Measurements from ENCODE around the gene CACNA1A. TPM values are rescaled to one million over a fixed set of nuclear protein-coding genes. Genes with fewer than 3 reads are reported as not detected.
A peak's percentile ranks its signal among the peaks of the same experiment; 100 is the strongest.

Gene CACNA1A
- total RNA-seq, 2 donors from 2014 or later, result 0.27 to 2.3 TPM

DNA sequence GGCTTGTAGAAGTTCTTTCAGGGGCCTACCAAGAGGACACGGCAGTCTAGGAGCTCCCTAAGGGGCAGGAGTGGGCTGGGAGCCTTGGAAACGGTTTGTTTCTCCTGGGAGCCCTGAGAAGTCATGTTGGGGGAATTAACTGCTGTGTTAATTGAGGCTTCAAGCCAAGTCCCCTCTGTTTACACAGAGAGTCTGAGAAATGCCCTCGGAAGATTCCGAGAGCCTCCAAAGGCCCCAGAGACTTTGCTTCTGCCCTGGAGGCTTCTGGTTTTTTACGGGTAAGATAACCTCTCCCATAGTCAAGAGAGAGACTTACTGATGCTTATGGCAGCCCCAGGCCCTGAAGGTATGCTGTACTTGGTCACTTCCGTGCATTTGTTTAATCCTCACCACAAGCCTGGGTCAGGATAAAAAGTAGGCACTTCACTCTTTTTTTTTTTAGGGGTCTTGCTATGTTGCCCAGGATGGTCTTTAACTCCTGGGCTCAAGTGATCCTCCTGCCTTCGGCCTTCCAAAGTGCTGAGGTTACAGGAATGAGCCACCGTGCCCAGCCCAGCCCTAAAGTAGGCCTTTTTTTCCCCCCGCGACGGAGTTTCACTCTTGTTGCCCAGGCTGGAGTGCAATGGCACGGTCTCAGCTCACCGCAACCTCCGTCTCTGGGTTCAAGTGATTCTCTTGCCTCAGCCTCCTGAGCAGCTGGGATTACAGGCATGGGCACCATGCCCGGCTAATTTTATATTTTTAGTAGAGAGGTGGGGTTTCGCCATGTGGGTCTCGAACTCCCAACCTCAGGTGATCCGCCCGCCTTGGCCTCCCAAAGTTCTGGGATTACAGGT, 340.9 kb downstream of the CACNA1A start:
- ATAC-seq (ENCODE audit: insufficient number of reproducible peaks, low FRiP score, low read depth), result no peak
- no peak for DNase-seq (ENCODE audit: low spot score)
- no peaks in the 10 kb centered on the region for H3K9me3 ChIP-seq
- peaks cover 31 to 68% of the 10 kb centered on the region in 2 donors for H3K4me1 ChIP-seq (ENCODE audit: control insufficient read depth in 1 of 2, low read depth in 2 of 2)
- H3K27ac ChIP-seq, result peak overlapping the region; percentile 93 to 95
- TF ChIP-seq, protein P1, sequence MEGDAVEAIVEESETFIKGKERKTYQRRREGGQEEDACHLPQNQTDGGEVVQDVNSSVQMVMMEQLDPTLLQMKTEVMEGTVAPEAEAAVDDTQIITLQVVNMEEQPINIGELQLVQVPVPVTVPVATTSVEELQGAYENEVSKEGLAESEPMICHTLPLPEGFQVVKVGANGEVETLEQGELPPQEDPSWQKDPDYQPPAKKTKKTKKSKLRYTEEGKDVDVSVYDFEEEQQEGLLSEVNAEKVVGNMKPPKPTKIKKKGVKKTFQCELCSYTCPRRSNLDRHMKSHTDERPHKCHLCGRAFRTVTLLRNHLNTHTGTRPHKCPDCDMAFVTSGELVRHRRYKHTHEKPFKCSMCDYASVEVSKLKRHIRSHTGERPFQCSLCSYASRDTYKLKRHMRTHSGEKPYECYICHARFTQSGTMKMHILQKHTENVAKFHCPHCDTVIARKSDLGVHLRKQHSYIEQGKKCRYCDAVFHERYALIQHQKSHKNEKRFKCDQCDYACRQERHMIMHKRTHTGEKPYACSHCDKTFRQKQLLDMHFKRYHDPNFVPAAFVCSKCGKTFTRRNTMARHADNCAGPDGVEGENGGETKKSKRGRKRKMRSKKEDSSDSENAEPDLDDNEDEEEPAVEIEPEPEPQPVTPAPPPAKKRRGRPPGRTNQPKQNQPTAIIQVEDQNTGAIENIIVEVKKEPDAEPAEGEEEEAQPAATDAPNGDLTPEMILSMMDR (IDR thresholded peaks at IDR 0.05), result no peak
- H3K4me3 ChIP-seq, result no peak overlapping the region
- H3K36me3 ChIP-seq, result no peaks in the 10 kb centered on the region
- no peaks in the 10 kb centered on the region for H3K27me3 ChIP-seq (replicated peaks; ENCODE audit: insufficient read depth)

DNA sequence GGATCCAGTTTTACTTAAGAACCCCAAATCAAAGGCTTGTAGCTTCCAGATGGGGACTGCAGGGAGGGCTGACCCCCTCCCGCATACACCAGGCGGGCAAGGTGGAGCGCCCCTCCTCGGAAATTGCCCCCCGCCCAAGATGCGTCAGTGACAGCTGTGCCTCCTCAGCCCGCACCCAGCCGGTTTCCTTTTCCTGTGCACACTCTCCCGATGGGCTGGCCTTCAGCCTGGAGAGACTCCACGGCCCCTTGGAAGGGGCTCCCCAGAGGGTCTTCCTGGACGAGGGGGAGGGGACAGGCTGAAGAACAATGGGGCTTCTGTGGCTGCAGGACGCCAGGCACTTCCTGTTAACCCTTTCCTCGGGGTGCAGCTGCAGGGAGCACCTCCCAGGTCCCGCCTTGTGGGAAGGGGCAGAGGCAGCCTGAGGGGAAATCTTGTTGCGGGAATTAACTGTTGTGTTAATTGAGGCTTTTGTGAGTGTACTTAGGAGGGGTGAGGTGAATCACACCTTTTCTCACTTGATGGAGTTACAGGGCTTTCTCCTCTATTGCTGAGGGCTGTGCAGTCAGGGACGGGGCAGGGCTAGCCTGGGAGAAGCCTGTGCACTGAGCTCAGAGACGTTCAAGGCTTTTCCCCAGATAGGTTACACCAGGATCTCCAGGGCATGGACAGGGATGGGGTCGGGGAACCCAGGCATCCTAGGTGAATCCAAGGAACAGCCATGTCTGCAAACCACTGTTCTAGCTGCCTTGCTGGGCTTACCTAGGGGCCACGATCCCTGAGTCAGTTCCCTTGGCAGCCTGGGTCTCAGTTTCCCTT, 341.7 kb downstream of the CACNA1A start:
- DNase-seq (ENCODE audit: low spot score), result no peak
- H3K4me3 ChIP-seq, result peak overlapping the region; percentile 71

DNA sequence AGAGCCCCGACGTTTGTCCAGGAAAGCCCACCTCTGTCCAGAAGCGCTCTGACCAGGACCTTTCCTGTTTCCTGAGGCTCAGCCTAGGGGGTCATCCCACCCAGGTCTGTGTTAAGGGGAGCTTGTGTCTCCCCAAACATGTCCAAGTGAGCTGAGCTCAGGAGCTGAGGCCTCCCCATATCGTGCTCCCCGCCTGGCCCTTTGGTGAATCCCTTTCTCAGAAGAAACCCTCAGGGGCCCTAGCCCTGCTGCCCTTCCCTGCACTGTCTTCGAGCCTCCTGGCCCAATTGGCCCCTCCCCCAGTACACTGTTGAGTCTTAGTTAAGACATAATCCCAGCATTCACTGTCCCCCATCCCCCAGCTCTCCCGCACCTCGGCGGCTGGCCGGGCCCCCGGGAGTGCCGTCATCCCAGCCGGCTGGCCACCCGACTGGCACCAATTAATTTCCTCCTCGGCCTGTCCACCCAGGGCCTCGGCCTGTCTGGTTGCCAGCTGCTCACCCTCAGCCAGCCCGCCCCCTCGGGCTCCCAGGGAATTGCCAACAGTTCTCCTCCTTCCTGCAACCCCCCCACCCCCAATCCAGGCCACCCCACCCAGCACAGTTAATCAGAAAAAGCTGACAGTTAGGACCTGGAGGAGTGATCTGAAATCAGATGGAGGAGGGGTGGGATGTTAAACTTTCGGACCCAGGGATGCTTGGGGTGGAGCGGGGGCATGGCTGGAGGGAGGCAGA, 342.5 kb downstream of the CACNA1A start:
- no peaks in the 10 kb centered on the region for H3K27me3 ChIP-seq (replicated peaks; ENCODE audit: insufficient read depth)
- no peaks in the 10 kb centered on the region for H3K9me3 ChIP-seq
- ATAC-seq (ENCODE audit: insufficient number of reproducible peaks, low FRiP score, low read depth), result peak; percentile 48
- no peak for DNase-seq (ENCODE audit: low spot score)
- TF ChIP-seq, protein P1 (IDR thresholded peaks at IDR 0.05), result no peak
- peak overlapping the region; percentile 71 for H3K4me3 ChIP-seq
- peaks cover 29 to 53% of the 10 kb centered on the region in 2 donors for H3K4me1 ChIP-seq (ENCODE audit: control insufficient read depth in 1 of 2, low read depth in 2 of 2)
- H3K36me3 ChIP-seq, result no peaks in the 10 kb centered on the region
- H3K27ac ChIP-seq, result peak overlapping the region; percentile 93 to 95

More for the DNA sequence above, 341.7 kb downstream of the CACNA1A start:
- Histone ChIP-seq H3K36me3 (no peaks in the 10 kb centered on the region), H3K27me3 (replicated peaks; ENCODE audit: insufficient read depth) (no peaks in the 10 kb centered on the region), H3K4me1 (ENCODE audit: control insufficient read depth in 1 of 2, low read depth in 2 of 2) (peaks cover 31 to 61% of the 10 kb centered on the region in 2 donors), H3K27ac (peak overlapping the region; percentile 93 to 95), H3K9me3 (no peaks in the 10 kb centered on the region)
- ATAC-seq (ENCODE audit: insufficient number of reproducible peaks, low FRiP score, low read depth), result no peak
- TF ChIP-seq, protein P1 (IDR thresholded peaks at IDR 0.05), result no peak

DNA sequence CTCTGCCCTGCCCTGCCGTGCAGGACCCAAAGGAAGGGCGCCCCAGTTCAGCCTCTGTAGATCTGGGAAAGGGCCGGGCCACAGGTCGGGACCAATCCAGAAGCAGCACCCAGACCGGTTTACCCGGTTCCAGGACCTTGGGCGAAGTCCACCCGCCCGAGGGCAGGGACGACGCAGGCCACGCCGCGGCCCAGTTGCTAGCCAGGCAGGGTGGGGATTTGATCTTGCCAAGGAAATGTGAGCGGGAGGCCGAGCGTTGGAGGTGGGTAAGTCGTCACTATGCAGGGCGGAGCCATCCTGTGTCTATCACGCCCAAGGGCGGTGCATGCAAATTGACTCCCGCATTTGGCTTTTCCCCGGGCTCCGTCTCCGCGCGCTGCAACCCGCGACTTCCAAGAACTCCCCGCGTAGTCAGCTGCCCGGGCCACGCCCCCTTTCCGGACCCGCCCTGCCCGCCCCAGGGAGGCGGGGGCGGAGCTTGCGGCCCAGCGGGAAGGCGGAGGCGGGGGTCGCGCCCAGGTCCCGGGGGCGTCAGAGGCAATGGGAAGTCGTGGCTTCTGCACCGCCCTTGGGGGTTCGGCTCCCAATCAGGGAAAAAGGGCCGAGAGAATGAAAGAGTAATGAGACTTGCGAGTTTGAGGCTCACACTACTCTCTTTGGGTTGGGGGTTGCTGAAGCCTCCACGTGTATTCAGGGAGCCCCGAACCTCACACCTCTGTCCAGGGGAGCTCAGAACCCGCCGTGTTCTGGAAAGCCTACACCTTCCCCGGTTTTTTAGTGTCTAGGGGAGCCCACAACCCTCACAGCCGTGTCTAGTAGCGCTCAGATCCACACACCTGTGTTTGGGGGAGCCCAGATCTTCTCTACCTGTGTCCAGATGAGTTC, 343.3 kb downstream of the CACNA1A start:
- Histone ChIP-seq H3K36me3 (no peaks in the 10 kb centered on the region), H3K9me3 (no peaks in the 10 kb centered on the region), H3K27ac (peak overlapping the region; percentile 93 to 95), H3K4me1 (ENCODE audit: control insufficient read depth in 1 of 2, low read depth in 2 of 2) (peaks cover 21 to 45% of the 10 kb centered on the region in 2 donors), H3K27me3 (replicated peaks; ENCODE audit: insufficient read depth) (no peaks in the 10 kb centered on the region), H3K4me3 (peak overlapping the region; percentile 71)
- peak; percentile 95 for DNase-seq (ENCODE audit: low spot score)
- peak; percentile 38 for ATAC-seq (ENCODE audit: insufficient number of reproducible peaks, low FRiP score, low read depth)
- TF ChIP-seq, protein P1 (IDR thresholded peaks at IDR 0.05), result no peak

Data from thoracic aorta (tissue), 2 donors.